GM18868 (cell line): Measurements from ENCODE around the gene KLHL3.
A peak's percentile ranks its signal among the peaks of the same experiment; 100 is the strongest.
"Not testable (repeated sequence)": the region's sequence is repeated elsewhere in the genome, so short reads cannot be mapped to it uniquely, and the experiment has no call there.

Experiments
- ATAC-seq: cut with Tn5 transposase; IDR thresholded peaks from one replicate; pipeline ENCODE4 v1.9.1; 2021; ENCODE audit warnings: mild to moderate bottlenecking, moderate library complexity; ENCODE audit not compliant: unreplicated experiment

The KLHL3 gene

GRCh38 chr5:137669811-137670210 lies 66.1 kb downstream of the KLHL3 start:
- ATAC-seq, result no peak

GRCh38 chr5:137668637-137669036 lies 67.3 kb downstream of the KLHL3 start:
- no peak for ATAC-seq

GRCh38 chr5:137667341-137667740 lies 68.5 kb downstream of the KLHL3 start:
- ATAC-seq, result no peak

GRCh38 chr5:137666901-137667300 lies 69.0 kb downstream of the KLHL3 start:
- no peak for ATAC-seq

- ATAC-seq, result peak; percentile 63
Measured at GRCh38 chr5:137666461-137666850, 69.4 kb downstream of the KLHL3 start.

- ATAC-seq, result peak; percentile 100
Measured at GRCh38 chr5:137665678-137666460, 70.0 kb downstream of the KLHL3 start.

GRCh38 chr5:137660349-137660817 lies 75.5 kb downstream of the KLHL3 start:
- peak; percentile 98 for ATAC-seq

- no peak for ATAC-seq
Measured at GRCh38 chr5:137659209-137659608, 76.7 kb downstream of the KLHL3 start.

GRCh38 chr5:137658324-137658723 lies 77.6 kb downstream of the KLHL3 start:
- no peak for ATAC-seq

GRCh38 chr5:137657073-137657472 lies 78.8 kb downstream of the KLHL3 start:
- no peak for ATAC-seq

GRCh38 chr5:137656558-137656957 lies 79.3 kb downstream of the KLHL3 start:
- ATAC-seq, result no peak

GRCh38 chr5:137651022-137651421 lies 84.9 kb downstream of the KLHL3 start:
- no peak for ATAC-seq

- no peak for ATAC-seq
Measured at GRCh38 chr5:137649228-137649935, 86.5 kb downstream of the KLHL3 start.

- ATAC-seq, result no peak
Measured at GRCh38 chr5:137648361-137648760, 87.5 kb downstream of the KLHL3 start.

GRCh38 chr5:137647401-137647800 lies 88.5 kb downstream of the KLHL3 start:
- ATAC-seq, result no peak

GRCh38 chr5:137646761-137647160 lies 89.1 kb downstream of the KLHL3 start:
- ATAC-seq, result no peak

- not testable (repeated sequence) for ATAC-seq
Measured at GRCh38 chr5:137643081-137643480, 92.8 kb downstream of the KLHL3 start.

GRCh38 chr5:137642091-137642490 lies 93.8 kb downstream of the KLHL3 start:
- ATAC-seq, result no peak

GRCh38 chr5:137641148-137641547 lies 94.7 kb downstream of the KLHL3 start:
- no peak for ATAC-seq

- no peak for ATAC-seq
Measured at GRCh38 chr5:137639645-137640044, 96.2 kb downstream of the KLHL3 start.

- no peak for ATAC-seq
Measured at GRCh38 chr5:137638841-137639240, 97.0 kb downstream of the KLHL3 start.
